ENCODE results near the gene PIN1. TPM values are rescaled to one million over a fixed set of nuclear protein-coding genes. Genes with fewer than 3 reads are reported as not detected.

Gene PIN1
- polyA plus RNA-seq, 1 donor from 2014 or later: 268 TPM

DNA sequence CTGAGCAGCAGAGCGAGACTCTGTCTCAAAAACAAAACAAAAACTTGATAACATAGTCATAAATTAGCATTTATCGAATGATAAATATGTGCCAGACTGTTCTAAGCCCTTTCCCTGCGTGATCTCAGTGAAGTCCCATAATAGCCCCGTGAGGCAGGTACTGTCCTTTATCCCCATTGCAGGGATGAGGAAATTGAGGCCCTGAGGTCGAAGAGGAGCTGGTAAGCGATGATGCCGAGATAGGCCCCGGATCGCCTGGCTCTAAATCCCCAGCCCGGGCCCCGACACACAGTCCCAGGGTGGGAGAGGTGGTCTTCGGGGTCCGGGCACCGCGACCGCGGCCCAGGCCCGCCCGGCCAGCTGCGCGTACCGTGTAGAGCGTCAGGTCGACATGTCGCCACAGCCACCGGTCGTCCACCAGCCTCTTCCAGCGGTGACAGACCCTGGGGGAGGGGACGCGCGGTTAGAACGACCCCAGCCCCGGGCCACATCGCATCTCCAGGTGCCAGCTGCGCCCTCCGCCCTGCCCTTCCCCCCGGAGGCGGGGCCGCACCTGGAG lies 16.9 kb upstream of the PIN1 start:
- H3K27me3 ChIP-seq (ENCODE audit: insufficient read depth, low read depth, low read length): no peaks in the 10 kb centered on the region
- H3K9ac ChIP-seq (ENCODE audit: low read length): peak overlapping the region; percentile 85
- peaks cover 19% of the 10 kb centered on the region for H3K79me2 ChIP-seq (replicated peaks; ENCODE audit: insufficient read depth, low read length)
- H3K36me3 ChIP-seq (ENCODE audit: insufficient read depth, low read length): no peaks in the 10 kb centered on the region
- TF ChIP-seq, protein P1, sequence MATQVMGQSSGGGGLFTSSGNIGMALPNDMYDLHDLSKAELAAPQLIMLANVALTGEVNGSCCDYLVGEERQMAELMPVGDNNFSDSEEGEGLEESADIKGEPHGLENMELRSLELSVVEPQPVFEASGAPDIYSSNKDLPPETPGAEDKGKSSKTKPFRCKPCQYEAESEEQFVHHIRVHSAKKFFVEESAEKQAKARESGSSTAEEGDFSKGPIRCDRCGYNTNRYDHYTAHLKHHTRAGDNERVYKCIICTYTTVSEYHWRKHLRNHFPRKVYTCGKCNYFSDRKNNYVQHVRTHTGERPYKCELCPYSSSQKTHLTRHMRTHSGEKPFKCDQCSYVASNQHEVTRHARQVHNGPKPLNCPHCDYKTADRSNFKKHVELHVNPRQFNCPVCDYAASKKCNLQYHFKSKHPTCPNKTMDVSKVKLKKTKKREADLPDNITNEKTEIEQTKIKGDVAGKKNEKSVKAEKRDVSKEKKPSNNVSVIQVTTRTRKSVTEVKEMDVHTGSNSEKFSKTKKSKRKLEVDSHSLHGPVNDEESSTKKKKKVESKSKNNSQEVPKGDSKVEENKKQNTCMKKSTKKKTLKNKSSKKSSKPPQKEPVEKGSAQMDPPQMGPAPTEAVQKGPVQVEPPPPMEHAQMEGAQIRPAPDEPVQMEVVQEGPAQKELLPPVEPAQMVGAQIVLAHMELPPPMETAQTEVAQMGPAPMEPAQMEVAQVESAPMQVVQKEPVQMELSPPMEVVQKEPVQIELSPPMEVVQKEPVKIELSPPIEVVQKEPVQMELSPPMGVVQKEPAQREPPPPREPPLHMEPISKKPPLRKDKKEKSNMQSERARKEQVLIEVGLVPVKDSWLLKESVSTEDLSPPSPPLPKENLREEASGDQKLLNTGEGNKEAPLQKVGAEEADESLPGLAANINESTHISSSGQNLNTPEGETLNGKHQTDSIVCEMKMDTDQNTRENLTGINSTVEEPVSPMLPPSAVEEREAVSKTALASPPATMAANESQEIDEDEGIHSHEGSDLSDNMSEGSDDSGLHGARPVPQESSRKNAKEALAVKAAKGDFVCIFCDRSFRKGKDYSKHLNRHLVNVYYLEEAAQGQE (IDR thresholded peaks at IDR 0.05; ENCODE audit: borderline replicate concordance): no peak
- TF ChIP-seq EP300 (conservative IDR thresholded peaks at IDR 0.05; ENCODE audit: poor library complexity, severe bottlenecking) (no peak), RAD21 (conservative IDR thresholded peaks at IDR 0.05) (no peak), POLR2AphosphoS5 (IDR thresholded peaks at IDR 0.05) (no peak), SMC3 (conservative IDR thresholded peaks at IDR 0.05; ENCODE audit: poor library complexity) (no peak), TAF1 (IDR thresholded peaks at IDR 0.05; ENCODE audit: low read depth) (no peak), MXI1 (conservative IDR thresholded peaks at IDR 0.05; ENCODE audit: poor library complexity, severe bottlenecking) (no peak), EZH2 (IDR thresholded peaks at IDR 0.05; ENCODE audit: borderline replicate concordance, insufficient read depth, low read length, poor library complexity, severe bottlenecking) (no peak)
- TF ChIP-seq, protein P2, sequence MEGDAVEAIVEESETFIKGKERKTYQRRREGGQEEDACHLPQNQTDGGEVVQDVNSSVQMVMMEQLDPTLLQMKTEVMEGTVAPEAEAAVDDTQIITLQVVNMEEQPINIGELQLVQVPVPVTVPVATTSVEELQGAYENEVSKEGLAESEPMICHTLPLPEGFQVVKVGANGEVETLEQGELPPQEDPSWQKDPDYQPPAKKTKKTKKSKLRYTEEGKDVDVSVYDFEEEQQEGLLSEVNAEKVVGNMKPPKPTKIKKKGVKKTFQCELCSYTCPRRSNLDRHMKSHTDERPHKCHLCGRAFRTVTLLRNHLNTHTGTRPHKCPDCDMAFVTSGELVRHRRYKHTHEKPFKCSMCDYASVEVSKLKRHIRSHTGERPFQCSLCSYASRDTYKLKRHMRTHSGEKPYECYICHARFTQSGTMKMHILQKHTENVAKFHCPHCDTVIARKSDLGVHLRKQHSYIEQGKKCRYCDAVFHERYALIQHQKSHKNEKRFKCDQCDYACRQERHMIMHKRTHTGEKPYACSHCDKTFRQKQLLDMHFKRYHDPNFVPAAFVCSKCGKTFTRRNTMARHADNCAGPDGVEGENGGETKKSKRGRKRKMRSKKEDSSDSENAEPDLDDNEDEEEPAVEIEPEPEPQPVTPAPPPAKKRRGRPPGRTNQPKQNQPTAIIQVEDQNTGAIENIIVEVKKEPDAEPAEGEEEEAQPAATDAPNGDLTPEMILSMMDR (IDR thresholded peaks at IDR 0.05; ENCODE audit: poor library complexity, severe bottlenecking): no peak
- H3K27ac ChIP-seq (ENCODE audit: low read length): peak overlapping the region; percentile 91
- H4K20me1 ChIP-seq (ENCODE audit: insufficient read depth): no peaks in the 10 kb centered on the region
- H3F3A ChIP-seq (ENCODE audit: insufficient read depth, low read length, poor library complexity, severe bottlenecking): no peaks in the 10 kb centered on the region
- peak overlapping the region; percentile 98 for H3K4me3 ChIP-seq (ENCODE audit: low read length)
- peak overlapping the region; percentile 82 for H3K4me2 ChIP-seq (ENCODE audit: low read length)
- no peaks in the 10 kb centered on the region for H3K9me3 ChIP-seq (ENCODE audit: low read length)
- no peaks in the 10 kb centered on the region for H3K9me2 ChIP-seq (ENCODE audit: insufficient read depth, low read length)
- H2AFZ ChIP-seq (ENCODE audit: low read depth, low read length): peak overlapping the region; percentile 86

DNA sequence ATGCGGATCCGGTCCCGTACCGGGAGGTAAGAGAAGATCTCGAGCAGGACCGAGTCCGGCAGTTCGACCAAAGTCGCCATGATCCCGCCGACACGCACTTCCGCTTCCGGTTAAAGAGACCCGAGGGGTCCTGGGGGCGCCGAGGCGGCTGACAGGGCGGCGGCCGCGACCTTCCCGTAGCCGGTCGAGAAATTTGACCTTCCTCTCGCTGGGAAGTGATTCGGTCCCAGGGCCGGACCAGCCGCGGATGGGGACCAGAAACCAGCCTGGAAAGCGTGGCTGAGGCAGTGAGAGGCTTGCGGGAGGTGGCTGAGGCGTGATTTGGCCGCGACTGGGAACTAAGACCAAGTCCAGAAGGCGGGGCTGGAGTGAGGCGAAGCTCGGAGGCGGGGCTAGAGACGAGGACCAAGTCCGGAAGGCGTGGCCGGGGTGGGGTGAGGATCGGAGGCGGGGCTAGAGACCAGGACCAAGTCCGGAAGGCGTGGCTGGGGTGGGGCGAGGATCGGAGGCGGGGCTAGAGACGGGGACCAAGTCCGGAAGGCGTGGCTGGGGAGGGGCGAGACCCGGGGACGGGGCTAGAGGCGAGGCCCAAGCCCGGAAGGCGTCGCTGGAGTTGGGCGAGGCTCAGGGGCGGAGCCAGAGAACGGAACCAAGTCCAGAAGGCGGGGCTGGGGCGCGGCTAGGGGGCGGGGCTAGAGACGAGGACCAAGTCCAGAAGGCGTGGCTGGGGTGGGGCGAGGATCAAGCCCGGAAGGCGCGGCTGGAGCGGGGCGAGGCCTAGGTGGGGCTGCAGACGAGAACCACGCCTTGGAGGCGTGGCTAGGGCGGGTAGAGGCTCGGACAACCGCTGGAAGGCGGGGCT lies 16.2 kb upstream of the PIN1 start, which contains the start of gene FBXL12:
FBXL12 (minus strand) TSS at position 346 of the 862 bp plus-strand sequence; CDS start at position 80, 266 bp downstream.
- TF ChIP-seq RAD21 (conservative IDR thresholded peaks at IDR 0.05) (no peak), SMC3 (conservative IDR thresholded peaks at IDR 0.05; ENCODE audit: poor library complexity) (no peak), TAF1 (IDR thresholded peaks at IDR 0.05; ENCODE audit: low read depth) (no peak), POLR2AphosphoS5 (IDR thresholded peaks at IDR 0.05) (peak; percentile 91), EZH2 (IDR thresholded peaks at IDR 0.05; ENCODE audit: borderline replicate concordance, insufficient read depth, low read length, poor library complexity, severe bottlenecking) (no peak), EP300 (conservative IDR thresholded peaks at IDR 0.05; ENCODE audit: poor library complexity, severe bottlenecking) (peak; percentile 72), MXI1 (conservative IDR thresholded peaks at IDR 0.05; ENCODE audit: poor library complexity, severe bottlenecking) (peak; percentile 84)
- TF ChIP-seq, protein P2 (IDR thresholded peaks at IDR 0.05; ENCODE audit: poor library complexity, severe bottlenecking): no peak
- TF ChIP-seq, protein P1 (IDR thresholded peaks at IDR 0.05; ENCODE audit: borderline replicate concordance): peak; percentile 80
- Histone ChIP-seq H3K9me3 (ENCODE audit: low read length) (no peaks in the 10 kb centered on the region), H4K20me1 (ENCODE audit: insufficient read depth) (no peaks in the 10 kb centered on the region), H3K27me3 (ENCODE audit: insufficient read depth, low read depth, low read length) (no peaks in the 10 kb centered on the region), H3K36me3 (ENCODE audit: insufficient read depth, low read length) (no peaks in the 10 kb centered on the region), H2AFZ (ENCODE audit: low read depth, low read length) (peak within 1 kb of the TSS; percentile 86), H3F3A (ENCODE audit: insufficient read depth, low read length, poor library complexity, severe bottlenecking) (no peaks in the 10 kb centered on the region), H3K9ac (ENCODE audit: low read length) (peak within 1 kb of the TSS; percentile 85), H3K9me2 (ENCODE audit: insufficient read depth, low read length) (no peaks in the 10 kb centered on the region), H3K79me2 (replicated peaks; ENCODE audit: insufficient read depth, low read length) (peaks cover 19% of the 10 kb centered on the region), H3K4me2 (ENCODE audit: low read length) (peak within 1 kb of the TSS; percentile 82), H3K4me3 (ENCODE audit: low read length) (peak within 1 kb of the TSS; percentile 98), H3K27ac (ENCODE audit: low read length) (peak within 1 kb of the TSS; percentile 91)
